HCT116 (cell line): ENCODE measurements around the gene TBC1D1.

ENCODE experiments used
- CTCF ChIP-seq, 3 experiments: fragments of 200-600 bp in 1 of 3; sonication (generic) in 1 of 3; IDR thresholded peaks in 2 of 3; conservative IDR thresholded peaks in 1 of 3; 2 replicates each; pipeline ENCODE4 v1.5.1; 2012 to 2017; ENCODE audit warnings: low read depth in 2 of 3, low read length in 2 of 3, antibody characterized with exemption in 1 of 3, borderline replicate concordance in 1 of 3, control low read depth in 1 of 3, mild to moderate bottlenecking in 1 of 3, mixed read lengths in 1 of 3, mixed run types in 1 of 3, moderate library complexity in 1 of 3; ENCODE audit not compliant: insufficient read depth in 1 of 3
- EZH2 ChIP-seq: fragments of 200-600 bp; sonication (generic); IDR thresholded peaks from 2 replicates; pipeline ENCODE4 v1.6.1; 2017; ENCODE audit warnings: antibody characterized with exemption, mixed run types
- MAX ChIP-seq: IDR thresholded peaks from 2 replicates; pipeline ENCODE4 v1.6.1; 2012
- POLR2A ChIP-seq: IDR thresholded peaks from 2 replicates; pipeline ENCODE4 v1.7.0; 2011; ENCODE audit warnings: borderline replicate concordance; ENCODE audit not compliant: insufficient read depth, insufficient read length; ENCODE audit errors: extremely low read depth
- POLR2AphosphoS5 ChIP-seq: IDR thresholded peaks from 2 replicates; pipeline ENCODE4 v1.6.1; 2011; ENCODE audit warnings: mild to moderate bottlenecking, low read depth, low read length, moderate library complexity
- RAD21 ChIP-seq: IDR thresholded peaks from 2 replicates; pipeline ENCODE4 v1.6.1; 2012; ENCODE audit warnings: low read depth, mild to moderate bottlenecking
- YY1 ChIP-seq: IDR thresholded peaks from 2 replicates; pipeline ENCODE4 v1.6.1; 2011; ENCODE audit warnings: low read length, low read depth, moderate library complexity, mild to moderate bottlenecking; ENCODE audit not compliant: insufficient replicate concordance; ENCODE audit errors: extremely low read depth

GRCh38 chr4:38185406-38186144 lies 294.7 kb downstream of the TBC1D1 start:
- TF ChIP-seq POLR2AphosphoS5 (no peak), CTCF (IDR thresholded peaks at IDR 0.05 in 2 of 3, conservative IDR thresholded peaks at IDR 0.05 in 1 of 3; ENCODE audit: borderline replicate concordance in 1 of 3, insufficient read depth in 1 of 3, low read depth in 2 of 3, low read length in 2 of 3) (no peak), EZH2 (no peak), POLR2A (no peak), RAD21 (no peak), YY1 (no peak), MAX (no peak)
